ENCODE results near the gene CDH13.

The CDH13 gene

DNA sequence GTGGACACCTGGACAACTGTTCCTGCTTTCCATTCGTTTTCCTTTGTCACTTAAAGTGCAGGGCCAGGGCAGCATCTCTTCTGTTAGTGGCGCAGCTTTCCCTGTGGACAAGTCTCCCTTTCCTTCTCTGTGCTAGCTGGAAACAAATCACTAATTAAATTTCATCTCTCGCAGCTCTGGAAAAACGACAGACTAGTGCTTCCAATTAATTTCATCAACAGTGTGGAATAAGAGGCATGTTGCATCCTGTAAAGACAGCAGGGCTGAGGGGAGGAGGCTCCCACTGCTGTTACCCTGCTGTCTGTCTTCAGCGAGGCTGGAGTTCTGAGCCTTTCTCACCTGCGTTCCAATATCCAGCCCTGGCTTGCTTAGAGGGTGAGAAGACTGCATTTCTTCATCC is 828.9 kb downstream of the CDH13 start:
- H3K4me2 ChIP-seq (ENCODE audit: low read length) = no peak overlapping the region
- H3K4me3 ChIP-seq (ENCODE audit: low read length) = no peak overlapping the region
- H3F3A ChIP-seq (ENCODE audit: control insufficient read depth, insufficient read depth) = no peaks in the 10 kb centered on the region
- H3K36me3 ChIP-seq (ENCODE audit: control insufficient read depth, low read length) = no peaks in the 10 kb centered on the region
- no peaks in the 10 kb centered on the region for H3K9me2 ChIP-seq (replicated peaks; ENCODE audit: control insufficient read depth, low read length)
- H3K9me3 ChIP-seq (ENCODE audit: control insufficient read depth, insufficient read depth, low read length) = no peaks in the 10 kb centered on the region
- no peak for TF ChIP-seq EZH2phosphoT487 (IDR thresholded peaks at IDR 0.05; ENCODE audit: borderline replicate concordance, low read length)
- TF ChIP-seq, protein P1, sequence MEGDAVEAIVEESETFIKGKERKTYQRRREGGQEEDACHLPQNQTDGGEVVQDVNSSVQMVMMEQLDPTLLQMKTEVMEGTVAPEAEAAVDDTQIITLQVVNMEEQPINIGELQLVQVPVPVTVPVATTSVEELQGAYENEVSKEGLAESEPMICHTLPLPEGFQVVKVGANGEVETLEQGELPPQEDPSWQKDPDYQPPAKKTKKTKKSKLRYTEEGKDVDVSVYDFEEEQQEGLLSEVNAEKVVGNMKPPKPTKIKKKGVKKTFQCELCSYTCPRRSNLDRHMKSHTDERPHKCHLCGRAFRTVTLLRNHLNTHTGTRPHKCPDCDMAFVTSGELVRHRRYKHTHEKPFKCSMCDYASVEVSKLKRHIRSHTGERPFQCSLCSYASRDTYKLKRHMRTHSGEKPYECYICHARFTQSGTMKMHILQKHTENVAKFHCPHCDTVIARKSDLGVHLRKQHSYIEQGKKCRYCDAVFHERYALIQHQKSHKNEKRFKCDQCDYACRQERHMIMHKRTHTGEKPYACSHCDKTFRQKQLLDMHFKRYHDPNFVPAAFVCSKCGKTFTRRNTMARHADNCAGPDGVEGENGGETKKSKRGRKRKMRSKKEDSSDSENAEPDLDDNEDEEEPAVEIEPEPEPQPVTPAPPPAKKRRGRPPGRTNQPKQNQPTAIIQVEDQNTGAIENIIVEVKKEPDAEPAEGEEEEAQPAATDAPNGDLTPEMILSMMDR (IDR thresholded peaks at IDR 0.05; ENCODE audit: low read depth, low read length, poor library complexity, severe bottlenecking) = no peak
- H3K4me1 ChIP-seq (ENCODE audit: control insufficient read depth, low read length) = no peaks in the 10 kb centered on the region
- H3K79me2 ChIP-seq (ENCODE audit: control insufficient read depth, low read length) = no peaks in the 10 kb centered on the region
- H4K20me1 ChIP-seq (ENCODE audit: control insufficient read depth, insufficient read depth, low read depth, low read length) = no peaks in the 10 kb centered on the region
- H3K27me3 ChIP-seq (ENCODE audit: control insufficient read depth, low read length) = no peaks in the 10 kb centered on the region; the same call in 1 of the 2 replicates
- H3K27ac ChIP-seq (ENCODE audit: low read depth, low read length) = no peak overlapping the region

DNA sequence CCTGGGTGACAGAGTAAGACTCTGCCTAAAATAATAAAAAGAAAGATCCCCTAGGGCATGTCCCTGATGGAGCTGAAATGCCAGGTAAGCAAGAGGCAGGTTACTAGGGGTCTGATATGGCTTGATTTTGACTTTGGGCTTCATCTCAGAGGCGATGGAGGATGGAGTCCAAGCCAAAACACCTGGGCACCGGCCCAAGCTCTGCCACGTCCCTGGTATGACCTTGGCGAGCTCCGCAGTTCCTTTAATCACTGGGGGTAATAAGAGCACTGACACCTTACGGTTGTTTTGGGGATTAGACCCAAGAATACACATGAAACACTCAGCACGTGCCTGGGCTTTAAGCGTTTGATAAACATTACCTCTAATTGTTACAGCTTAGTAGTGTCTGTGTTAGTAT is 830.2 kb downstream of the CDH13 start:
- no peak overlapping the region for H3K4me2 ChIP-seq (ENCODE audit: low read length)
- no peak overlapping the region for H3K27ac ChIP-seq (ENCODE audit: low read depth, low read length)

DNA sequence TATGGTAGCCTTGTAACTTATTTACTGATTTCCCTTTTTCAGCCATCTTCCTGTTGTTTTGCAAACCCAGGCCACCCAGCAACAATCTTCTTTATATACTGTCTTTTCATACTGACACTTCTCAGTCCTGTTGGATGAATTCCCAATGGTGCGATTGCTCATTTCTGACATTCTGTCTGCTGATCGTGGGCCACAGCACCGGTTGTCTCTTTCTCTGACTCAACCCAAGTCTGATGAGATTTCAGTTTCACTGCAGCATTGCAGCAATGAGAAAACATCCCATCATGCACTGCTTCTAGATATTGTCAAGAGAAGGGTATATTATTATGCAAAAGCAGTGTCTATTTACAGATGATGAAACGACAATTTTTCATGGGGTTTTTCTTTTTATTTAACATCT is 831.8 kb downstream of the CDH13 start:
- no peak overlapping the region for H3K4me3 ChIP-seq (ENCODE audit: low read length)
- H3K27me3 ChIP-seq (ENCODE audit: control insufficient read depth, low read length) = no peaks in the 10 kb centered on the region; the same call in 1 of the 2 replicates
- H3K79me2 ChIP-seq (ENCODE audit: control insufficient read depth, low read length) = no peaks in the 10 kb centered on the region
- no peaks in the 10 kb centered on the region for H3K36me3 ChIP-seq (ENCODE audit: control insufficient read depth, low read length)
- H3K27ac ChIP-seq (ENCODE audit: low read depth, low read length) = no peak overlapping the region
- TF ChIP-seq EZH2phosphoT487 (IDR thresholded peaks at IDR 0.05; ENCODE audit: borderline replicate concordance, low read length) = no peak
- TF ChIP-seq, protein P1 (IDR thresholded peaks at IDR 0.05; ENCODE audit: low read depth, low read length, poor library complexity, severe bottlenecking) = no peak
- no peaks in the 10 kb centered on the region for H3F3A ChIP-seq (ENCODE audit: control insufficient read depth, insufficient read depth)
- no peaks in the 10 kb centered on the region for H4K20me1 ChIP-seq (ENCODE audit: control insufficient read depth, insufficient read depth, low read depth, low read length)
- H3K9me2 ChIP-seq (replicated peaks; ENCODE audit: control insufficient read depth, low read length) = no peaks in the 10 kb centered on the region
- H3K4me1 ChIP-seq (ENCODE audit: control insufficient read depth, low read length) = no peaks in the 10 kb centered on the region
- H3K4me2 ChIP-seq (ENCODE audit: low read length) = no peak overlapping the region
- H3K9me3 ChIP-seq (ENCODE audit: control insufficient read depth, insufficient read depth, low read length) = no peaks in the 10 kb centered on the region

More for the DNA sequence above, 830.2 kb downstream of the CDH13 start:
- H3K4me3 ChIP-seq (ENCODE audit: low read length) = no peak overlapping the region
- no peaks in the 10 kb centered on the region for H3K9me3 ChIP-seq (ENCODE audit: control insufficient read depth, insufficient read depth, low read length)
- TF ChIP-seq EZH2phosphoT487 (IDR thresholded peaks at IDR 0.05; ENCODE audit: borderline replicate concordance, low read length) = no peak
- TF ChIP-seq, protein P1 (IDR thresholded peaks at IDR 0.05; ENCODE audit: low read depth, low read length, poor library complexity, severe bottlenecking) = no peak
- H3K36me3 ChIP-seq (ENCODE audit: control insufficient read depth, low read length) = no peaks in the 10 kb centered on the region
- H4K20me1 ChIP-seq (ENCODE audit: control insufficient read depth, insufficient read depth, low read depth, low read length) = no peaks in the 10 kb centered on the region
- no peaks in the 10 kb centered on the region for H3F3A ChIP-seq (ENCODE audit: control insufficient read depth, insufficient read depth)
- H3K9me2 ChIP-seq (replicated peaks; ENCODE audit: control insufficient read depth, low read length) = no peaks in the 10 kb centered on the region
- H3K79me2 ChIP-seq (ENCODE audit: control insufficient read depth, low read length) = no peaks in the 10 kb centered on the region
- H3K27me3 ChIP-seq (ENCODE audit: control insufficient read depth, low read length) = no peaks in the 10 kb centered on the region; the same call in 1 of the 2 replicates
- no peaks in the 10 kb centered on the region for H3K4me1 ChIP-seq (ENCODE audit: control insufficient read depth, low read length)

Data from DOHH2 (cell line).